HepG2 (cell line): Measurements from ENCODE around the gene RNF123. TPM values are rescaled to one million over a fixed set of nuclear protein-coding genes. Genes with fewer than 3 reads are reported as not detected.

Experiments used
- ETV5 ChIP-seq: IDR thresholded peaks from 2 replicates; pipeline ENCODE4 v1.6.1; 2018; ENCODE audit warnings: missing biosample characterization, missing genetic modification reagents, inconsistent platforms, borderline replicate concordance
- FOXA1 ChIP-seq, 2 experiments: fragments of 450-650 bp in 1 of 2; sonication (generic) in 1 of 2; formaldehyde crosslinking in 1 of 2; IDR thresholded peaks; 2 replicates each; pipeline versions ENCODE4 v1.4.0 to v1.6.1; 2016 to 2020; ENCODE audit warnings: missing genetic modification reagents in 1 of 2
- HMGA1 ChIP-seq: sonication (generic); formaldehyde crosslinking; conservative IDR thresholded peaks from 2 replicates; pipeline ENCODE4 v1.4.0; 2020; ENCODE audit warnings: missing genetic modification reagents
- MZF1 ChIP-seq: sonication (generic); formaldehyde crosslinking; IDR thresholded peaks from 2 replicates; pipeline ENCODE4 v1.8.1; 2023; ENCODE audit warnings: mild to moderate bottlenecking, missing genetic modification reagents, borderline replicate concordance
- SOX13 ChIP-seq, 3 experiments: fragments of 450-650 bp in 1 of 3; sonication (generic) in 1 of 3; formaldehyde crosslinking in 1 of 3; IDR thresholded peaks in 2 of 3; conservative IDR thresholded peaks in 1 of 3; 2 replicates each; pipeline versions ENCODE4 v1.5.0 to v1.6.1; 2016 to 2020; ENCODE audit warnings: antibody characterized with exemption in 1 of 3, mild to moderate bottlenecking in 1 of 3, missing compliant biosample characterization in 1 of 3, missing genetic modification reagents in 1 of 3, moderate library complexity in 1 of 3
- U2AF1 ChIP-seq: fragments of 200-400 bp; formaldehyde crosslinking; optimal IDR thresholded peaks from 2 replicates; pipeline ENCODE3; 2017; ENCODE audit warnings: mild to moderate bottlenecking, low read depth, low read length
- ZFY ChIP-seq: sonication (generic); formaldehyde crosslinking; IDR thresholded peaks from 2 replicates; pipeline ENCODE4 v1.4.0; 2020; ENCODE audit warnings: missing genetic modification reagents
- ZNF431 ChIP-seq: sonication (generic); formaldehyde crosslinking; IDR thresholded peaks from 2 replicates; pipeline ENCODE4 v1.9.0; 2022; ENCODE audit warnings: missing genetic modification reagents, low read depth, mild to moderate bottlenecking, borderline replicate concordance
- ZNF746 ChIP-seq: sonication (generic); formaldehyde crosslinking; IDR thresholded peaks from 2 replicates; pipeline ENCODE4 v1.8.0; 2022; ENCODE audit warnings: mild to moderate bottlenecking, missing genetic modification reagents
- polyA plus RNA-seq, 8 experiments: library from polyadenylated mRNA; depleted of rRNA in 3 of 8; stranded (reverse) in 7 of 8; unstranded in 1 of 8; fragments of >200 nt; fragmentation: Illumina TruSeq in 4 of 8; extraction: Trizol in 4 of 8; gene quantifications; 2 replicates each; pipeline versions ENCODE4 v1.2.1 to v1.2.3, GENCODE V29; 2011 to 2016; ENCODE audit warnings: low read depth in 4 of 8, missing spikeins in 1 of 8, mixed read lengths in 1 of 8; ENCODE audit not compliant: insufficient read depth in 1 of 8
- total RNA-seq, 5 experiments: library from RNA; depleted of rRNA; stranded (reverse); fragments of >200 nt; fragmentation: Illumina TruSeq; extraction: Trizol; gene quantifications; 2 replicates each; pipeline ENCODE4 v1.2.3, GENCODE V29; 2016; ENCODE audit warnings: low read depth in 1 of 5
- TF ChIP-seq, protein P1 (sequence below): sonication (generic); formaldehyde crosslinking; conservative IDR thresholded peaks from 2 replicates; pipeline ENCODE4 v1.4.0; 2020; ENCODE audit warnings: mild to moderate bottlenecking, missing genetic modification reagents, moderate library complexity
- TF ChIP-seq, protein P2 (sequence below): sonication (generic); formaldehyde crosslinking; IDR thresholded peaks from 2 replicates; pipeline ENCODE4 v1.9.0; 2022; ENCODE audit warnings: missing genetic modification reagents, mild to moderate bottlenecking, borderline replicate concordance

RNF123 gene
- total and polyA plus RNA-seq, 2 of the 13 experiments (the other 11 are each of a cell fraction or from before 2014, with no cell fraction given), result 29.9 to 82.2 TPM

DNA sequence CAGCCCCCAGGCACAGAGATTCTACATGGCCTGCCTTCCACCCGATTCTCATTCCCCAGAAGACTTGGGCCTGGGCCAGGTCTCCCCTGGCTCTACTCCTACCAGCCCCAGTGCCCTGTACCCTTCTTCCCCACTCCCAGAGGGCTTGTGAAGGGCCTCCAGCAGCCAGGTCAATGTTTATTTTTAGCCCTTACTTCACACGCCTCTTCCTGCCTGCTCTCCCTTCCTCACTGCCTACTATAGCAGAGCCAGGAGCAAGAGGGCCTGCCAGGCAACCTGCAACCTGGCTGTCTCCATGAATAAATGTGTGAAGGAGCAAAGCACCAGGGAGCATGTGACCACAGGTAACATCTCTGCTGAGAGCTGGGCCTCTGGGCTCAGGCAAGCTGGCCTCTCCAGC is 41.6 kb upstream of the RNF123 start (continued):
- TF ChIP-seq MZF1 (CRISPR knock-in tag), result no peak
- TF ChIP-seq ETV5 (CRISPR knock-in tag), result 0 out of 2 replicates have a peak, but pooled peaks have one; percentile 33
- no peak for TF ChIP-seq ZNF746
- TF ChIP-seq ZNF431, result no peak
- TF ChIP-seq HMGA1 (CRISPR knock-in tag), result no peak
- TF ChIP-seq, protein P1, sequence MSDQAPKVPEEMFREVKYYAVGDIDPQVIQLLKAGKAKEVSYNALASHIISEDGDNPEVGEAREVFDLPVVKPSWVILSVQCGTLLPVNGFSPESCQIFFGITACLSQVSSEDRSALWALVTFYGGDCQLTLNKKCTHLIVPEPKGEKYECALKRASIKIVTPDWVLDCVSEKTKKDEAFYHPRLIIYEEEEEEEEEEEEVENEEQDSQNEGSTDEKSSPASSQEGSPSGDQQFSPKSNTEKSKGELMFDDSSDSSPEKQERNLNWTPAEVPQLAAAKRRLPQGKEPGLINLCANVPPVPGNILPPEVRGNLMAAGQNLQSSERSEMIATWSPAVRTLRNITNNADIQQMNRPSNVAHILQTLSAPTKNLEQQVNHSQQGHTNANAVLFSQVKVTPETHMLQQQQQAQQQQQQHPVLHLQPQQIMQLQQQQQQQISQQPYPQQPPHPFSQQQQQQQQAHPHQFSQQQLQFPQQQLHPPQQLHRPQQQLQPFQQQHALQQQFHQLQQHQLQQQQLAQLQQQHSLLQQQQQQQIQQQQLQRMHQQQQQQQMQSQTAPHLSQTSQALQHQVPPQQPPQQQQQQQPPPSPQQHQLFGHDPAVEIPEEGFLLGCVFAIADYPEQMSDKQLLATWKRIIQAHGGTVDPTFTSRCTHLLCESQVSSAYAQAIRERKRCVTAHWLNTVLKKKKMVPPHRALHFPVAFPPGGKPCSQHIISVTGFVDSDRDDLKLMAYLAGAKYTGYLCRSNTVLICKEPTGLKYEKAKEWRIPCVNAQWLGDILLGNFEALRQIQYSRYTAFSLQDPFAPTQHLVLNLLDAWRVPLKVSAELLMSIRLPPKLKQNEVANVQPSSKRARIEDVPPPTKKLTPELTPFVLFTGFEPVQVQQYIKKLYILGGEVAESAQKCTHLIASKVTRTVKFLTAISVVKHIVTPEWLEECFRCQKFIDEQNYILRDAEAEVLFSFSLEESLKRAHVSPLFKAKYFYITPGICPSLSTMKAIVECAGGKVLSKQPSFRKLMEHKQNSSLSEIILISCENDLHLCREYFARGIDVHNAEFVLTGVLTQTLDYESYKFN (CRISPR knock-in tag), result peak; percentile 31
- TF ChIP-seq U2AF1, result no peak
- TF ChIP-seq SOX13 (IDR thresholded peaks at IDR 0.05), result no peak
- TF ChIP-seq SOX13 (CRISPR knock-in tag; conservative IDR thresholded peaks at IDR 0.05 in 1 of 2, IDR thresholded peaks at IDR 0.05 in 1 of 2), result 0 out of 4 replicates have a peak, but pooled peaks of 1 of the 2 experiments have one; percentile 8
- TF ChIP-seq FOXA1 (IDR thresholded peaks at IDR 0.05), result no peak
- 0 out of 2 replicates have a peak, but pooled peaks have one; percentile 39 for TF ChIP-seq FOXA1 (CRISPR knock-in tag; IDR thresholded peaks at IDR 0.05)
- 0 out of 2 replicates have a peak, but pooled peaks have one; percentile 15 for TF ChIP-seq ZFY (CRISPR knock-in tag)
- TF ChIP-seq, protein P2, sequence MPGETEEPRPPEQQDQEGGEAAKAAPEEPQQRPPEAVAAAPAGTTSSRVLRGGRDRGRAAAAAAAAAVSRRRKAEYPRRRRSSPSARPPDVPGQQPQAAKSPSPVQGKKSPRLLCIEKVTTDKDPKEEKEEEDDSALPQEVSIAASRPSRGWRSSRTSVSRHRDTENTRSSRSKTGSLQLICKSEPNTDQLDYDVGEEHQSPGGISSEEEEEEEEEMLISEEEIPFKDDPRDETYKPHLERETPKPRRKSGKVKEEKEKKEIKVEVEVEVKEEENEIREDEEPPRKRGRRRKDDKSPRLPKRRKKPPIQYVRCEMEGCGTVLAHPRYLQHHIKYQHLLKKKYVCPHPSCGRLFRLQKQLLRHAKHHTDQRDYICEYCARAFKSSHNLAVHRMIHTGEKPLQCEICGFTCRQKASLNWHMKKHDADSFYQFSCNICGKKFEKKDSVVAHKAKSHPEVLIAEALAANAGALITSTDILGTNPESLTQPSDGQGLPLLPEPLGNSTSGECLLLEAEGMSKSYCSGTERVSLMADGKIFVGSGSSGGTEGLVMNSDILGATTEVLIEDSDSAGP (CRISPR knock-in tag), result peak; percentile 21; the same call in 1 of the 2 replicates
